VCaP (cell line): ENCODE measurements around the gene GPATCH8.
"Not testable (repeated sequence)": the region's sequence is repeated elsewhere in the genome, so short reads cannot be mapped to it uniquely, and the experiment has no call there.

Experiments
- H3K27ac ChIP-seq: fragments of 450-650 bp; 2 replicates; pipeline ENCODE4 v1.5.1; 2017
- CTCF ChIP-seq: fragments of 450-650 bp; conservative IDR thresholded peaks from 2 replicates; pipeline ENCODE4 v1.5.1; 2017; ENCODE audit warnings: mild to moderate bottlenecking, moderate library complexity

The GPATCH8 gene

DNA sequence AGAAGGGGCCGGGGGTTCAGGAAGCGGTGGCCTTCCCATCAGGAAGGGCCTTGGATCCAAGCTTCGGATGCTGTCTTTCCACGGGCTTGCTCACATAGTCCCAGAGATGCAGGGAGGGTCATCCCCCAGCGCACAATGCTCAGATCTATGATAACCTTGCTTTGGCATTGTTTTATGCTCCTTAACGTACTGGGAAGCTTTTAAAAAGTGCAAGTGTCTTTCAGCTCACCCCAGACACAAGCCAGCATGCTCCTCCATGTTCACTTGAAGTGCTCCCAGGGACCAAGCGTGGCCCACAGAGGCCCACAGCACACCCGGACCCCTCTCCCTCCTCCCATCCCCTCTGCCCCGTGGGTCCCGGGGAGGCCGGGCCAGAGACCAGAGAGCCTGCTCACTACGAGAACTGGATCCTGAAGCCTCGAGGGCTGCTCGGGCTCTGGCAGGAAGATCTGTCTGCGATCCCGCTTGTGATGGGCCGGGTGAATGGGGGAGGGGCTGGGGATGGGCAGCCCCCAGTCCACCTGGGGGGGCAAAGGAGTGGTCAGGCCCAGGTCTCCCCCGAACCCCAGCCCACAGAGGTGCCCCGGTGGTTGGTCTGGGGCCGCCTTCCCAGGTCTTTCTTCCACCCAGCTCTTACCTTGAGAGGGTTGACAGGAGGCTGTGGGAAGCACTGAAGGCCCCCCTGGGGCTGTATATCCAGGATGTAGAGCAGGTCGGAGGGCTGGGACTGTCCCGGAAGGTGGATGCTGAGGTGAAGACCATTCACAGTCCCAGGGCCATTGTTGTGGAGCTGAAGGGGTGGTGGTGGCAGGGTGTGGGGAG is 127.8 kb downstream of the GPATCH8 start:
- H3K27ac ChIP-seq: no peak overlapping the region
- TF ChIP-seq CTCF: no peak

GRCh38 chr17:44374306-44375195 is 128.7 kb downstream of the GPATCH8 start:
- no peak for TF ChIP-seq CTCF
- H3K27ac ChIP-seq: no peak overlapping the region

GRCh38 chr17:44372036-44372435 is 131.2 kb downstream of the GPATCH8 start:
- H3K27ac ChIP-seq: no peak overlapping the region
- no peak for TF ChIP-seq CTCF

DNA sequence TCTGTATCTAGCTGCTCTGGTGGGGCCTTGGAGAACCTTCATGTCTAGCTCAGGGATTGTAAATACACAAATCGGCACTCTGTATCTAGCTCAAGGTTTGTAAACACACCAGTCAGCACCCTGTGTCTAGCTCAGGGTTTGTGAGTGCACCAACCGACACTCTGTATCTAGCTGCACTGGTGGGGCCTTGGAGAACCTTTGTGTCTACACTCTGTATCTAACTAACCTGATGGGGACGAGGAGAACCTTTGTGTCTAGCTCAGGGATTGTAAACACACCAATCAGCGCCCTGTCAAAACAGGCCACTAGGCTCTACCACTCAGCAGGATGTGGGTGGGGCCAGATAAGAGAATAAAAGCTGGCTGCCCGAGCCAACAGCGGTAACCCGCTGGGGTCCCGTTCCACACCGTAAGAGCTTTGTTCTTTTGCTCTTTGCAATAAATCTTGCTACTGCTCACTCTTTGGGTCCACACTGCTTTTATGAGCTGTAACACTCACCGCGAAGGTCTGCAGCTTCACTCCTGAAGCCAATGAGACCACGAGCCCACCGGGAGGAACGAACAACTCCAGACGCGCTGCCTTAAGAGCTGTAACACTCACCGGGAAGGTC is 133.7 kb downstream of the GPATCH8 start:
- not testable (repeated sequence) for H3K27ac ChIP-seq

- H3K27ac ChIP-seq: peak overlapping the region; percentile 32; the same call in 1 of the 2 replicates
Measured at GRCh38 chr17:44368391-44369243, 134.6 kb downstream of the GPATCH8 start.

DNA sequence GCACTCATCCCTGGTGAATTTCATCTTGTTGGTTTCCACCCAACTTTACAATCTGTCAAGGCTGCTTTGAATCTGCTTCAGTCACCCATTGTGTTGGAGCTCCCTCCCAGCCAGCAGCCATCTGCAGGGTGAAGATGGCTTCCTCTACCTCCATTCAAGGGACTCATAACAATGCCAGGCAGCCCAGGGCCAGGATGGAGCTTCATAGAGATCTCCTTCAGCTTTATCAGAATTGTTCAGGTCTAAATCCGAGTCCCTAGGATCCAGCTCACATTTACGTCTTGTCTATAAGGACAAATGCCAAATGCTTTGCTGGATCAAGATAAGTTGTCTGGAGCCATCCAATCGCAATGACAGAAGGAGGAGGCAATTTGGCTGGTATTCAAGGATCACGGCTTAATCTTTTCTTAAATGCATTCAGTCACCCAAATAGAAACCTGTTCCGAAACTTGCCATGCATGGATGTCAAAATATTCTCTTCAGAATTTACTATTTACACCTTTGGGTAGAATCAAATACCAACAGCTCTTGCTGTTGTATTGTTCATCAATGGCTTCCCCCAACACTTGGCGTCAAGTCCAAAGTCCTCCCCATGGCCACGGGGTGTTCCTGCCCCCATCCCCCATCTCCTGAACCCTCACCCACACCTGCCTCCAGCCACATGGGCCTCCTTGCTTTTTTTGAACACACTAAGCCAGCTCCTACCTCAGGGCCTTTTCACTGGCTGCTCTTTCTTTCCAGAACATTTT is 135.8 kb downstream of the GPATCH8 start:
- TF ChIP-seq CTCF: no peak
- peak overlapping the region; percentile 65 for H3K27ac ChIP-seq

- not testable (repeated sequence) for H3K27ac ChIP-seq
Measured at GRCh38 chr17:44365051-44365450, 138.2 kb downstream of the GPATCH8 start.

DNA sequence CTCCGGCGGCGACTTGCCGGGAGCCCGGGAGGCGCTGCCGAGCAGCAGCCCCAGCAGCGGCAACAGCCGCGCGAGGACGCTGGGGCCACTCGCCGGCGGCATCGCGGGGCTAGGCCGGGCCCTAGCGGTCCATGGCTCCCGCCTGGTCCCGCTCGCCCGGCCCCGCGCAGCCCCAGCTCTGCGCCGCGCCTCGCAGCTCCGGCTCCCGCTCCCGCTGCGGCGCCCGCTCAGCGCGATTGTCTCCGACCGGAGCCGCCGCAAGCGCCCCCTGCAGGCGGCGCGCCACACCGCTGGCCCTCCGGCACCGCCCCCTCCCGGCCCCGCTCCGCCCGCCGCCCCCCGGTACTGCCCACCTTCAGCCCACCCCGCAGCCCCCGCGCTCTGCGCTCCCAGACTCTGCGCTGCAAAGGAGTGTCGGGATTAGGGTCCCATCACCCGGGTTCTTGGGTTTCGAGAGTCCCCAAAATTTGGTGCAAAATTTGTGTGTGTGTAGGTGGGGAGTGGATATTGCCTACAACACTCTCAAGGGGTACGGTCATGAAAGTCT is 139.5 kb downstream of the GPATCH8 start, which contains the start of gene FAM171A2:
TSS of gene FAM171A2 (minus strand) at position 241 of the 547 bp plus-strand sequence. CDS start at position 102, 139 bp downstream.
- peak; percentile 97 for TF ChIP-seq CTCF
- peak within 1 kb of the TSS; percentile 77 for H3K27ac ChIP-seq
